Thoracic aorta (tissue), 2 donors: Measurements from ENCODE around the gene SSBP3. TPM values are rescaled to one million over a fixed set of nuclear protein-coding genes. Genes with fewer than 3 reads are reported as not detected.

ENCODE experiments used
- ATAC-seq: fragments of 150-250 bp; one replicate; pipeline ENCODE4 v1.8.0; 2017; ENCODE audit warnings: low read depth; ENCODE audit not compliant: insufficient number of reproducible peaks, low FRiP score
- DNase-seq: peaks from one replicate; pipeline ENCODE4 v3.0.0-alpha.2; 2020; ENCODE audit warnings: low spot score
- H3K27ac ChIP-seq, 2 donors: fragments of 200-600 bp; sonication (generic); 1 replicate in 1 of 2; 2 replicates in 1 of 2; pipeline ENCODE4 v1.5.1; 2016; ENCODE audit warnings: mild to moderate bottlenecking in 2 of 2, moderate library complexity in 2 of 2
- H3K27me3 ChIP-seq: fragments of 200-600 bp; sonication (generic); replicated peaks from 2 replicates; pipeline ENCODE4 v1.6.0; 2016; ENCODE audit warnings: mild to moderate bottlenecking; ENCODE audit not compliant: insufficient read depth
- H3K36me3 ChIP-seq: fragments of 200-600 bp; sonication (generic); one replicate; pipeline ENCODE4 v1.5.1; 2016
- H3K4me1 ChIP-seq, 2 donors: fragments of 200-600 bp; sonication (generic); 1 replicate in 1 of 2; 2 replicates in 1 of 2; pipeline versions ENCODE4 v1.5.1 to v1.6.0; 2016; ENCODE audit warnings: low read depth in 2 of 2, mild to moderate bottlenecking in 1 of 2; ENCODE audit not compliant: control insufficient read depth in 1 of 2
- H3K4me3 ChIP-seq: fragments of 200-600 bp; sonication (generic); 2 replicates; pipeline ENCODE4 v1.5.1; 2016; ENCODE audit warnings: mild to moderate bottlenecking
- H3K9me3 ChIP-seq: fragments of 200-600 bp; sonication (generic); 2 replicates; pipeline ENCODE4 v1.5.1; 2016
- CTCF ChIP-seq: fragments of 200-600 bp; sonication (generic); IDR thresholded peaks from one replicate; pipeline ENCODE4 v1.5.1; 2019; ENCODE audit warnings: antibody characterized with exemption
- total RNA-seq, 2 donors: library from RNA; depleted of rRNA; stranded (reverse); fragments of >200 nt; gene quantifications; one replicate each; pipeline versions ENCODE4 v1.1.0 to v1.2.3, GENCODE V29; 2016

Gene SSBP3
- total RNA-seq, 2 donors from 2014 or later: 33.4 to 87.1 TPM

GRCh38 chr1:54407154-54407403, 885 bp upstream of the SSBP3 start:
- no peaks in the 10 kb centered on the region for H3K36me3 ChIP-seq
- no peaks in the 10 kb centered on the region for H3K9me3 ChIP-seq
- no peak for TF ChIP-seq CTCF
- H3K4me3 ChIP-seq: peak overlapping the region; percentile 96
- peak overlapping the region; percentile 69 to 75 for H3K27ac ChIP-seq
- DNase-seq (no peak), ATAC-seq (no peak)
- H3K4me1 ChIP-seq: peaks cover 23 to 41% of the 10 kb centered on the region in 2 donors
- no peaks in the 10 kb centered on the region for H3K27me3 ChIP-seq

- H3K4me1 ChIP-seq: peaks cover 24 to 51% of the 10 kb centered on the region in 2 donors
- TF ChIP-seq CTCF: no peak
- H3K36me3 ChIP-seq: peaks cover 2% of the 10 kb centered on the region
- H3K4me3 ChIP-seq: peak overlapping the region; percentile 96
- H3K27ac ChIP-seq: no peak overlapping the region
- ATAC-seq (no peak), DNase-seq (no peak)
- H3K27me3 ChIP-seq: no peaks in the 10 kb centered on the region
- H3K9me3 ChIP-seq: no peaks in the 10 kb centered on the region
Observed at GRCh38 chr1:54405898-54406293, 298 bp downstream of the SSBP3 start.

GRCh38 chr1:54404939-54405897, 976 bp downstream of the SSBP3 start:
- H3K9me3 ChIP-seq: no peaks in the 10 kb centered on the region
- ATAC-seq (no peak), DNase-seq (no peak)
- peak overlapping the region; percentile 51 to 69 for H3K27ac ChIP-seq
- peaks cover 7% of the 10 kb centered on the region for H3K36me3 ChIP-seq
- TF ChIP-seq CTCF: no peak
- no peaks in the 10 kb centered on the region for H3K27me3 ChIP-seq
- H3K4me1 ChIP-seq: peaks cover 26 to 51% of the 10 kb centered on the region in 2 donors
- peak overlapping the region; percentile 96 for H3K4me3 ChIP-seq

GRCh38 chr1:54404263-54404662, 1.9 kb downstream of the SSBP3 start:
- H3K27me3 ChIP-seq: no peaks in the 10 kb centered on the region
- ATAC-seq: no peak
- peaks cover 26 to 51% of the 10 kb centered on the region in 2 donors for H3K4me1 ChIP-seq
- H3K36me3 ChIP-seq: peaks cover 16% of the 10 kb centered on the region
- no peaks in the 10 kb centered on the region for H3K9me3 ChIP-seq
- no peak for DNase-seq
- H3K4me3 ChIP-seq: peak overlapping the region; percentile 96
- peak overlapping the region; percentile 22 to 51 for H3K27ac ChIP-seq
- no peak for TF ChIP-seq CTCF

GRCh38 chr1:54403808-54404261, 2.4 kb downstream of the SSBP3 start:
- H3K4me1 ChIP-seq: peaks cover 26 to 50% of the 10 kb centered on the region in 2 donors
- H3K4me3 ChIP-seq: peak overlapping the region; percentile 96
- H3K9me3 ChIP-seq: no peaks in the 10 kb centered on the region
- H3K36me3 ChIP-seq: peaks cover 20% of the 10 kb centered on the region
- no peaks in the 10 kb centered on the region for H3K27me3 ChIP-seq
- no peak for TF ChIP-seq CTCF
- DNase-seq (no peak), ATAC-seq (no peak)
- H3K27ac ChIP-seq: peak overlapping the region in 1 of 2 donors; percentile 22
